HL-60 (cell line): ENCODE measurements around the gene GALNT12.

ENCODE experiments used
- GABPA ChIP-seq: IDR thresholded peaks from 2 replicates; pipeline ENCODE4 v1.6.1; 2012; ENCODE audit warnings: low read depth
- POLR2AphosphoS5 ChIP-seq: IDR thresholded peaks from 2 replicates; pipeline ENCODE4 v1.6.1; 2012; ENCODE audit warnings: low read depth
- TF ChIP-seq, protein P1 (sequence below): IDR thresholded peaks from one replicate; pipeline ENCODE4 v1.5.1; 2011; ENCODE audit warnings: low read length, control low read depth, inconsistent platforms; ENCODE audit not compliant: insufficient read depth
- TF ChIP-seq, protein P2 (sequence below): IDR thresholded peaks from 2 replicates; pipeline ENCODE4 v1.6.1; 2012; ENCODE audit warnings: low read depth; ENCODE audit not compliant: insufficient replicate concordance

DNA sequence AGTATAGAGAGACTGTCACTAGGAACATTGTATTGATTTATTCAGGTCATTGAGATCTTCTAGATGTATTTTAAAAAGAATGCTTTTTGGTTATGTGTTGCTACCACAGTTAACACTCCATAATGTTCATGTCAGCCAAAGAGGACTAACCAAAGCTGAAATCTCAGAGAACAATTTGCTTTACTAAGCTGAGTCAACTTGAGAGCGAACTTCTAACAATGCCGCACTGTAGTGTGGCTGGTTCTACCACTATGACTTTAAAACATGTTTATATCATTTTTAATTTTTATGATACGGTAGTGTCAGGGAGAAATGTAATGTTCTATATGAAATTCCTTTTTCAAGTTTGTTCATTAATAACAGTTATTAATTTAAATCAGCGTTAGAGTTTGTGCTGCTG lies 42.1 kb downstream of the GALNT12 start:
- TF ChIP-seq, protein P1, sequence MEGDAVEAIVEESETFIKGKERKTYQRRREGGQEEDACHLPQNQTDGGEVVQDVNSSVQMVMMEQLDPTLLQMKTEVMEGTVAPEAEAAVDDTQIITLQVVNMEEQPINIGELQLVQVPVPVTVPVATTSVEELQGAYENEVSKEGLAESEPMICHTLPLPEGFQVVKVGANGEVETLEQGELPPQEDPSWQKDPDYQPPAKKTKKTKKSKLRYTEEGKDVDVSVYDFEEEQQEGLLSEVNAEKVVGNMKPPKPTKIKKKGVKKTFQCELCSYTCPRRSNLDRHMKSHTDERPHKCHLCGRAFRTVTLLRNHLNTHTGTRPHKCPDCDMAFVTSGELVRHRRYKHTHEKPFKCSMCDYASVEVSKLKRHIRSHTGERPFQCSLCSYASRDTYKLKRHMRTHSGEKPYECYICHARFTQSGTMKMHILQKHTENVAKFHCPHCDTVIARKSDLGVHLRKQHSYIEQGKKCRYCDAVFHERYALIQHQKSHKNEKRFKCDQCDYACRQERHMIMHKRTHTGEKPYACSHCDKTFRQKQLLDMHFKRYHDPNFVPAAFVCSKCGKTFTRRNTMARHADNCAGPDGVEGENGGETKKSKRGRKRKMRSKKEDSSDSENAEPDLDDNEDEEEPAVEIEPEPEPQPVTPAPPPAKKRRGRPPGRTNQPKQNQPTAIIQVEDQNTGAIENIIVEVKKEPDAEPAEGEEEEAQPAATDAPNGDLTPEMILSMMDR: no peak
- no peak for TF ChIP-seq POLR2AphosphoS5
- no peak for TF ChIP-seq GABPA
- TF ChIP-seq, protein P2, sequence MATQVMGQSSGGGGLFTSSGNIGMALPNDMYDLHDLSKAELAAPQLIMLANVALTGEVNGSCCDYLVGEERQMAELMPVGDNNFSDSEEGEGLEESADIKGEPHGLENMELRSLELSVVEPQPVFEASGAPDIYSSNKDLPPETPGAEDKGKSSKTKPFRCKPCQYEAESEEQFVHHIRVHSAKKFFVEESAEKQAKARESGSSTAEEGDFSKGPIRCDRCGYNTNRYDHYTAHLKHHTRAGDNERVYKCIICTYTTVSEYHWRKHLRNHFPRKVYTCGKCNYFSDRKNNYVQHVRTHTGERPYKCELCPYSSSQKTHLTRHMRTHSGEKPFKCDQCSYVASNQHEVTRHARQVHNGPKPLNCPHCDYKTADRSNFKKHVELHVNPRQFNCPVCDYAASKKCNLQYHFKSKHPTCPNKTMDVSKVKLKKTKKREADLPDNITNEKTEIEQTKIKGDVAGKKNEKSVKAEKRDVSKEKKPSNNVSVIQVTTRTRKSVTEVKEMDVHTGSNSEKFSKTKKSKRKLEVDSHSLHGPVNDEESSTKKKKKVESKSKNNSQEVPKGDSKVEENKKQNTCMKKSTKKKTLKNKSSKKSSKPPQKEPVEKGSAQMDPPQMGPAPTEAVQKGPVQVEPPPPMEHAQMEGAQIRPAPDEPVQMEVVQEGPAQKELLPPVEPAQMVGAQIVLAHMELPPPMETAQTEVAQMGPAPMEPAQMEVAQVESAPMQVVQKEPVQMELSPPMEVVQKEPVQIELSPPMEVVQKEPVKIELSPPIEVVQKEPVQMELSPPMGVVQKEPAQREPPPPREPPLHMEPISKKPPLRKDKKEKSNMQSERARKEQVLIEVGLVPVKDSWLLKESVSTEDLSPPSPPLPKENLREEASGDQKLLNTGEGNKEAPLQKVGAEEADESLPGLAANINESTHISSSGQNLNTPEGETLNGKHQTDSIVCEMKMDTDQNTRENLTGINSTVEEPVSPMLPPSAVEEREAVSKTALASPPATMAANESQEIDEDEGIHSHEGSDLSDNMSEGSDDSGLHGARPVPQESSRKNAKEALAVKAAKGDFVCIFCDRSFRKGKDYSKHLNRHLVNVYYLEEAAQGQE: no peak
